Middle frontal gyrus (tissue), 1 donor: ENCODE measurements around the gene MLPH.

Experiments used
- DNase-seq: peaks from one replicate; pipeline ENCODE4 v3.0.0-alpha.2; 2015; ENCODE audit warnings: low spot score; ENCODE audit errors: extremely low spot score

MLPH gene

DNA sequence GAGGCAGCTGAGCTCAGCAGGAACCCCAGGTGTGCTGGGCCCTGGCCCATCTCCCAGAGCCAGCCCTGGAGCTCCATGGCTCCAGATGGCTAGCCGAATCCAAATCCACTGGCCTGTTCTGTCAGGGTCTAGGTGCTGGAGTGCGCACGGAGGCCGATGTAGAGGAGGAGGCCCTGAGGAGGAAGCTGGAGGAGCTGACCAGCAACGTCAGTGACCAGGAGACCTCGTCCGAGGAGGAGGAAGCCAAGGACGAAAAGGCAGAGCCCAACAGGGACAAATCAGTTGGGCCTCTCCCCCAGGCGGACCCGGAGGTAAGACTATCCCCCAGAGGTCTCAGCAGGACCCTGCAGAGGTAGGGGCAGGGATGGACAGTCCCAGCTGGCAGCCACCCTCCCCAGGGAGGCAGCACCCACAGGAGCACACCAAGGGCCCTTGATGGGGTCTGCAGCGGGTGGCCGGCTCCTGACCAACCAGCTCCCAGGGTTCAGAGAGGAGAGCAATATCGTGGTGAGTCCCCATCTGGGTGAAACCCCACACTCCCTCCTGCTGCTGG is 53.2 kb downstream of the MLPH start:
- no peak for DNase-seq

DNA sequence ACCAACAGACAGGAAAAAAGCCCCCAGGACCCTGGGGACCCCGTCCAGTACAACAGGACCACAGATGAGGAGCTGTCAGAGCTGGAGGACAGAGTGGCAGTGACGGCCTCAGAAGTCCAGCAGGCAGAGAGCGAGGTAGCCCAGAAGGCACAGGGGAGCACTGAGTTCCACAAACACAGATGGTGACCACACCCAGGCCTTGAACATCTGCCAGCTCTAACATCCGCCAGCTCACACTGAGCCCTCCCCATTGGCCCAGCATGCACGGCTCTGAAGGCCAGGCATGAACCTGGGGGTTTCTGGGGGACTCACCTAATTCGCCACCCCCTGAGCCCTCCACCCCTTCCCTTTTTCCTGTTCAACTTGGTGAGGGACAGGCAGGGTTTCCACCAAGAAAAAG is 53.8 kb downstream of the MLPH start:
- no peak for DNase-seq

DNA sequence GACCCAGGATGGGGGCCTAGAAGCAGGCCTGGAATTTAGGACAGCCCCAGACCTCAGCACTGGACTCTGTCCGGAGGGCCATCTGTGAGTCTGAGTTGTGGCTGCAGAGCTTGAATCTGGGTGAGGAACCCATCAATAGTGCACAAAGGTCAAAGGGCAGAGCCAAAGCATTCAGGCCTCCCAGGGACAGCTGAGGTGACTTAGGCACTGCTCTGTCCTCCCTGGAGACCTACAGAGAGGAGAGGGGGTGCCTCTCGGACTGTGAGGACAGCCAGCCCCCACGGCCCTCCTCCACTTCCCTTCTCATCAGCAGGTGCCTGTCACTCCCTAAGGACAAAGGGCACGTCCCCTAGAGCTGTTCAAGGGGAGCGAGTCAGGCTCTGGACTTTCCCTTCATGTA is 54.2 kb downstream of the MLPH start:
- DNase-seq, result no peak

- DNase-seq, result no peak
These were observed 55.1 kb downstream of the MLPH start for GRCh38 chr2:237542001-237542704.

DNA sequence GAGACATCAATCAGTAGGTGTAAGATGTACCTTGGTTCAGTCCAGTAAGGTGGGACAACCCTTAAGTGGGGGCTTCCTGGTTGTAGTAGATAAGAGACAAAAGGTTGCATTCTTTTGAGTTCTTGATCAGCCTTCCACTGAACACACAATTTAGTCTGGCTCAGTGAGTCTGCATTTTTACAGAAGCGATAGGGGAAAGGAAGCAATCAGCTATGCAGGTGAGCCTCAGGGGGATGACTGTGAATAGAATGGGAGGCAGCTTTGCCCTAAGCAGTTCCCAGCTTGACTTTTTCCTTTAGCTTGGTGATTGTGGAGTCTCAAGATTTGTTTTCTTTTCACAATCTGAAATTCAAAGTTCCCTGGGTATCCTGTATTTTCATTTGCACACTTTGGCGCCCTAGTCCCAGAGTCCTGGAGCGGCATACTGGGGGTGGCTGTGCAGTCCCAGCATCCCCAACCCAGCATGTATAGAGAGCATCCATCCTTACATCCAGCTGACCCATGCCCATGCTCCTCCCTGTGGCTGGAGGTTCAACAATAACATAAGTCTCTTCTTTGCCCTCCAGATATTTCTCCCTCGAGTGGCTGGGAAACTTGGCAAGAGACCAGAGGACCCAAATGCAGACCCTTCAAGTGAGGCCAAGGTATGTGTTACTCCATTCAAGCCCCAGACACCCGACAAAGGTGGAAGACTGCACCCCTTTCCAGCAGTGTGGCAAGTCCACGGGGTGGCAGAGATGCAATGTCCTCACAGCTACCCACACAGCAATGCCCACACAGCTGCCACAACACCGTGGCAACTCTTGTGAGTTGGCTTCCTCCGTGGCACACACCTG is 59.2 kb downstream of the MLPH start:
- no peak for DNase-seq

DNA sequence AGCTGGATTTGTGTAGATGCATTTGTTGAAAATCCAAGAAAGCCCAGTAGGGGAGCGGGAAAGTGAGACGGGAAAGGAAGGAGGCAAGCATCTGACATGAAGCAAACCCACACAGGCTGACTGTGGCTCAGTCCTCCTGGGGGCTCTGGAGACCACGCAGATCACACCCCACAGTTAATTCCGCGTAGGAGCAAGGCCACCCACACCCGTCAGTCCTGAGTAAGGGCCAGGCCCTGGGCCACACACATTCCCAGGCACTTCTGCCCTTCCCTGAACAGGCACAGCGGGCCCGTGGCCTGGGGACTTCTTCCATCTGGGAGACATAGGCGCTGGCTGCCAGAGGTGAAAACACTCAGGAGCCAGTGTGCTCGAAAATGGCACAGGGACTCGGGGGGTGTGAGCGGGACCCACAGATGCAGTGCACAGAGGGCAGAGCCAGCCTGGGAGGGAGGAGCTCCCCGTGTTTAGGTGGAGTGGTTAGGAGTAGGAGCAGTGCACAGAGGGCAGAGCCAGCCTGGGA is 59.9 kb downstream of the MLPH start:
- no peak for DNase-seq

GRCh38 chr2:237547841-237548416 is 60.9 kb downstream of the MLPH start:
- DNase-seq, result no peak

DNA sequence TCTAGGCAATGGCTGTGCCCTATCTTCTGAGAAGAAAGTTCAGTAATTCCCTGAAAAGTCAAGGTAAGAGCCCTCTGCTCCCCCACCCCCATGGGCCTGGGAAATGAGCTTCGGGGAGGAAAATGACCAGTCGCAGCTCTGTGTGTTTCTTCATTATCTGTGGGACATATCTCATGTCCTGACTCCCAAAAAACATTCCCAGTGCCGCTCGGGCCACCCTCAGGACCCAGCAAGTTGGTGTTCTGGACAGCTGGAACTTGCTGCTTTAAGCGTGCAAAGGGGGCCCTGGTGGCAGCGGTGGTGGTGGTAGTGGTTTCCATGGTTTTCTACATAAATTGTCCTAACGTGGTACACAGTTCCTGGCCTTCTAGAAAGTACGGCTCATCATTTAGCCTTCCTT is 62.2 kb downstream of the MLPH start:
- DNase-seq, result no peak

GRCh38 chr2:237549643-237550415 is 62.8 kb downstream of the MLPH start:
- no peak for DNase-seq

DNA sequence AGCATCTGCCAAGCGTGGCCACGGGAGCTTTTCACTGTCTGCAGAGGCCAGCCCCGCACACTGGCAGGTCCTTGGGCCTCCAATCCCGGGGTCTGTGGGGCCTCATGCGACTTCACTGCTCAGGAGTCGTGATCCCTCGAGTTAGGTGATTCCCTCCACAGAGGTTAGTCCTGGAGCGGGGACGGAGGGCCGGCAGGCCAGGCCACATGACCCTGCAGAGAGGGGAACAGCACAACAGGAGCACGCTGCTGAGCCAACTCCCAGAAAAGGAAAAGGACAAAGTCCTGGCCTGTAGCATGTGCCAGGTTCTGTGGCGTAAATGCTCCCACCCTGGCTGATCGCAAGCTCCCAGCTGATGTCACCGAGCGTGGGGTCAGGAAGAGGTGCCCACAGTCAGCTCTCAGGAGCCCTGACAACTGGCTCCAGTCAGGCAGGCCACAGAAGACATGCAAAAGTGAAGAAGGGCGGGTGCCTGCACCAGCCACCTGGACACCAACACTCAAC is 64.1 kb downstream of the MLPH start:
- no peak for DNase-seq

DNA sequence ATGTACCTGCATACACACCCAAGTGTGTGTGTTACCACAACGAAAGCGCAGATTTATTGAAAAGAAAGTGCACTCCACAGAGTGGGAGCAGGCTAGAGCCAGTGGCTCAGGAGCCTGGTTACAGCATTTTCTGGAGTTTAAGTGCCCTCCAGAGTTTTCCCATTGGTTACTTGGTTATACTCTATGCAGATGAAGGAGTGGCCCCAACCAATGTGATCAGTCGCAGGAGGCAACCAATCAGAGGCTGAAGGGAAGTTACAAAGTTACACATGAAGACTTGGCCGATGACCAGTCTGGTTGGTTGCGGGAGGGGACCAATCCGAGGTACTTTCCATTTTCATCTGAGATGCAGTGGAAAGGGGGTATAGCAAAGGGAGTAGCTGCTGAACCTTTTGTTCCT is 65.9 kb downstream of the MLPH start:
- DNase-seq, result no peak

DNA sequence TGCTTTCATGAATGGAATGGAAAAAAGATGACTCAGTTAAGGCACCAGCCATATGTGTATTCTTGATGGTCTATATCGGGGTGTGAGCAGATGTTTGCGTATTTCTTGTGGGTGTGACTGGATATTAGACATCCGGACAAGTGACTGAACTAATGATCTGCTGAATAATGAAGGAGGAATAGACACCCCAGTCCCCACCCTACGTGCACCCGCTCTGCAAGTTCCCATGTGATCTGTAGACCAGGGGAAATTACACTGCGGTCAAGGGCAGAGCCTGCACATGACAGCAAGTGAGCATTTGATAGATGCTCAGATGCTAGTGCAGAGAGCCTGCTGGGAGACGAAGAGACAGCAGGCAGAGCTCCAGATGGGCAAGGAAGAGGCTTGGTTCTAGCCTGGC is 66.9 kb downstream of the MLPH start:
- no peak for DNase-seq

DNA sequence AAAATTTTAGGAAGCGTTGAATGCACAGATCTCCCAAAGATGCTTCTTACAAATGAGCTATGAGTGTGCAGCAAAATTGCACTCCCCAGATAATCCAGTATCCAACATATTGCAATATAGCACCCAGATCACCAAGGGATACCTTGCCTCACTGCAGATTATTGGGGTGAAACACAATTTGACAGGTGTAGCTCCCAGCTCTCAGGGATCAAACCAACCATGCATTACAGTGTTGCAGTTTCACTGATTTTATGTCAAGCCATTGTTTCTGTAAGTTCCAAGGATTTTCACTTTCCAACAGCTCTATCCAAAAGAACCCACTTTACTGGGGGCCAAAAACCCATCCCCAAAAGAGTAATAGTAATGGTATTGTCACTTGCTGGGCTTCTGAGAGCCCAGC is 68.5 kb downstream of the MLPH start:
- DNase-seq, result no peak

GRCh38 chr2:237556773-237557632 is 70.0 kb downstream of the MLPH start:
- no peak for DNase-seq

GRCh38 chr2:237557633-237558015 is 70.6 kb downstream of the MLPH start:
- DNase-seq, result no peak

DNA sequence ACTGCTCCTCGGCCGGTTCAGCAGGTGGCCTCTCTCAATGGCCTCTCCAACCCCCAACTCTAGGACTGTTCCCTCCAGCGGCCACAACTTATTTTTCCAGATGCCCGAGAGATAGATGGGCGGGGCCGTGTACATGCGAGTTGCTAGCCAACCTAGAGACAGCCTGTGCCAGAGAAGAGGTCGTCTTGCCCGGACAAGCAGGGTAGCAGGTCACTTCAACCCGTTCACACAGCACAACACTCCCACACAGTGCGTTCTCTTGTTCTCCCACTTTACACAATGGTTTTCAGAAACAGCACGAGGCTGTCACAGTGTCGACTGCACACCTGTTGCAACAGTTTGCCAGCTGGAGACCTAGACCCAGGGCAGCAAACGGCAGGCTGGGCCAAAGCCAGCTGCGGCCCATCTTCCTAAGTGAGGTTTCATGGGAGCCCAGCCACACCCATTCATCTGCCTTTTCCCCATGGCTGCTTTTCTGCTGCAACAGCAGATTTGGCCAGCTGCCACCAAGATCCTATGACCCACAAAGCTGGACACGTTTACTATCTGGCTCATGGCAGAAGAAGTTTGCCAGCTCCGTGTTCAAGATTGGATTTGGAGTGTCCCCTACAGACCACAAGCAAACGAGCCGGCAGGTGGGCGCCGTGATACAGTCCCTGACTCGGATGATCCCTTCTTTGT is 72.0 kb downstream of the MLPH start:
- DNase-seq, result no peak

GRCh38 chr2:237561221-237561620 is 74.2 kb downstream of the MLPH start:
- no peak for DNase-seq

- no peak for DNase-seq
These were observed 76.8 kb downstream of the MLPH start for GRCh38 chr2:237563816-237564215.

- no peak for DNase-seq
These were observed 77.6 kb downstream of the MLPH start for GRCh38 chr2:237564526-237565131.
